ENCODE data around the gene PTPRT. TPM values are rescaled to one million over a fixed set of nuclear protein-coding genes. Genes with fewer than 3 reads are reported as not detected.

Gene PTPRT
- total RNA-seq, 4 donors from 2014 or later, result 0.04 TPM; not detected in 3

DNA sequence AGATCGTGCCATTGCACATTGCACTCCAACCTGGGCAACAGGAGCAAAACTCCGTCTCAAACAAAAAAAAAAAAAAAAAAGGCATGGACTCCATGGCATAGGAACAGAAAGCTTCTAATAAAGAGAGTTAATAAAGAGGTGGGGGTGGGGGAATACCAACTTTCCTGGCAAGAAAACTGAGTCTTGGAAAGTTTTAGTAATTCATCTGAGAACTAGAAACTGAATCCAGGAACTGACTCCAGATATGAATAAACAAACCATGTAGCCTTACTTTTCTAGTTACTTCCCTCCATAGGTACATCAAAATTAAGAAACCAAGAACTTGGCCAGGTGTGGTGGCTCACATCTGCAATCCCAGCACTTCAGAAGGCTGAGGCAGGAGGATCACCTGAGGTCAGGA is 38.5 kb downstream of the PTPRT start:
- Histone ChIP-seq H3K9me3 (no peaks in the 10 kb centered on the region), H3K4me3 (no peak overlapping the region), H3K27ac (no peak overlapping the region), H3K4me1 (no peaks in the 10 kb centered on the region), H3K27me3 (peaks cover 33% of the 10 kb centered on the region), H3K36me3 (no peaks in the 10 kb centered on the region)
- WGBS, 2 donors (ENCODE audit: low coverage in 1 of 2), result 58% methylated on average over 2 of the region's 2 CpGs; no CpG with 5 or more reads in 1 of the 2 donors
- no peak for ATAC-seq
- TF ChIP-seq CTCF (IDR thresholded peaks at IDR 0.05) (no peak), POLR2A (IDR thresholded peaks at IDR 0.05) (no peak), POLR2AphosphoS5 (IDR thresholded peaks at IDR 0.05) (no peak), EP300 (IDR thresholded peaks at IDR 0.05) (no peak)

- Histone ChIP-seq H3K36me3 (no peaks in the 10 kb centered on the region), H3K27me3 (peaks cover 12% of the 10 kb centered on the region), H3K27ac (no peak overlapping the region), H3K4me1 (no peaks in the 10 kb centered on the region), H3K9me3 (no peaks in the 10 kb centered on the region), H3K4me3 (no peak overlapping the region)
- 18 to 75% methylated on average over 2 of the region's 2 CpGs for WGBS, 2 donors (ENCODE audit: low coverage in 1 of 2)
- ATAC-seq, result no peak
- TF ChIP-seq POLR2A (IDR thresholded peaks at IDR 0.05) (no peak), EP300 (IDR thresholded peaks at IDR 0.05) (no peak), CTCF (IDR thresholded peaks at IDR 0.05) (no peak), POLR2AphosphoS5 (IDR thresholded peaks at IDR 0.05) (no peak)
Observed at GRCh38 chr20:43140726-43141125, 49.0 kb downstream of the PTPRT start.

GRCh38 chr20:43138061-43138770 is 51.5 kb downstream of the PTPRT start:
- Histone ChIP-seq H3K36me3 (no peaks in the 10 kb centered on the region), H3K27ac (no peak overlapping the region), H3K4me1 (no peaks in the 10 kb centered on the region), H3K9me3 (no peaks in the 10 kb centered on the region), H3K4me3 (no peak overlapping the region), H3K27me3 (peaks cover 2% of the 10 kb centered on the region)
- TF ChIP-seq POLR2A (IDR thresholded peaks at IDR 0.05), result no peak
- TF ChIP-seq POLR2AphosphoS5 (IDR thresholded peaks at IDR 0.05), result no peak
- no peak for TF ChIP-seq EP300 (IDR thresholded peaks at IDR 0.05)
- no peak for TF ChIP-seq CTCF (IDR thresholded peaks at IDR 0.05)
- ATAC-seq, result no peak
- WGBS, 2 donors (ENCODE audit: low coverage in 1 of 2), result 72 to 96% methylated on average over 9 to 17 of the region's 17 CpGs

DNA sequence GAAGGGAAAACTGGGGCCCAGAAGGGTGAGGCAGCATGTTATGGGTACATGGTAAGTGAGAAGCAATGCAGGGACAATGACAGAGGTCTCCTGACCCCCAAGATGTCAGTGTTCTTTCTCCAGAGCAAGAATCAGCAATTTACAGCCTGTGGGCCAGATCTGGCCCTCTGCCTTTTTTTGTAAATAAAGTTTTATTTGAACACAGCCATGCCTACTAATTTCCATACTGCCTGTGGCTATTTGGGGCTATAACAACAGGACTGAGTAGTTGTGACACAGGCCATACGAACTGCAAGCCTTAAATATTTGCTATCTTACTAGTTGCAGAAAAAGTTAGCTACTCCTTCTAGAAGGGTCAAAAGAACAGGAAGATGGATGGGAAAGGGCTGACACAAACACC is 52.5 kb downstream of the PTPRT start:
- Histone ChIP-seq H3K27me3 (no peaks in the 10 kb centered on the region), H3K27ac (no peak overlapping the region), H3K4me1 (no peaks in the 10 kb centered on the region), H3K36me3 (no peaks in the 10 kb centered on the region), H3K4me3 (no peak overlapping the region), H3K9me3 (no peaks in the 10 kb centered on the region)
- WGBS, 2 donors (ENCODE audit: low coverage in 1 of 2), result 75 to 85% methylated on average over 1 of the region's 1 CpG
- ATAC-seq, result no peak
- TF ChIP-seq CTCF (IDR thresholded peaks at IDR 0.05), result no peak

DNA sequence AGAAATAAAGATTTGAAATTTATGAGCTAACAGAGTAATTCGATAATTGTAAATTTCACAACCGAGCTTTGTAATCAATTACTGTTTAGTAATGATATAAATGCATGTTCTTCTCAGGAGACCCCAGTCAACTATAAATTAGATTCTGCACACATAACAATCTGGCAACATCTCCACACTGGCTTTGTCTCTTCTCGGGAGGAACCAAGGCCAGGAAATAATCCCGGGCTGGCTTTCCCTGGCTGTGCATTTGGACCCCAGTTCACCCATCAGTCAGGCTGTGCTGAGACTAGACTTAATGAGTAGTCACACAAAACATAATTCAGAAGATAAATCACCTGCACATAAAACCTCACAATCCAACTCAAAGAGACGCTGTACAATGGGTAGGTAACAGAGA is 65.5 kb downstream of the PTPRT start:
- TF ChIP-seq CTCF (IDR thresholded peaks at IDR 0.05), result no peak
- no peak for TF ChIP-seq POLR2AphosphoS5 (IDR thresholded peaks at IDR 0.05)
- TF ChIP-seq EP300 (IDR thresholded peaks at IDR 0.05), result no peak
- no peak for TF ChIP-seq POLR2A (IDR thresholded peaks at IDR 0.05)
- Histone ChIP-seq H3K9me3 (no peaks in the 10 kb centered on the region), H3K4me3 (no peak overlapping the region), H3K4me1 (no peaks in the 10 kb centered on the region), H3K27ac (no peak overlapping the region), H3K36me3 (no peaks in the 10 kb centered on the region), H3K27me3 (peaks cover 3% of the 10 kb centered on the region)
- 41 to 80% methylated on average over 3 to 5 of the region's 5 CpGs for WGBS, 2 donors (ENCODE audit: low coverage in 1 of 2)
- ATAC-seq, result no peak

Measured in gastroesophageal sphincter (tissue), 4 donors.